Upper lobe of left lung (tissue), 6 donors: ENCODE measurements around the gene C16orf86. TPM values are rescaled to one million over a fixed set of nuclear protein-coding genes. Genes with fewer than 3 reads are reported as not detected.

Source experiments
- ATAC-seq, 2 donors: fragments of 200-7000 bp; cut with Tn5 transposase; one replicate each; pipeline ENCODE4 v1.9.1; 2022; ENCODE audit warnings: mild to moderate bottlenecking in 2 of 2, moderate library complexity in 2 of 2; ENCODE audit not compliant: low FRiP score in 2 of 2
- DNase-seq, 2 donors: peaks; one replicate each; pipeline ENCODE4 v3.0.0-alpha.2; 2019 to 2020
- H3K27ac ChIP-seq, 4 donors: fragments of 200-600 bp; sonication (generic); one replicate each; pipeline ENCODE4 v1.5.1; 2016 to 2019
- H3K27me3 ChIP-seq, 4 donors: fragments of 200-600 bp; sonication (generic); one replicate each; pipeline ENCODE4 v1.5.1; 2017 to 2019
- H3K36me3 ChIP-seq, 4 donors: fragments of 200-600 bp; sonication (generic); one replicate each; pipeline ENCODE4 v1.5.1; 2016 to 2019
- H3K4me1 ChIP-seq, 4 donors: fragments of 200-600 bp; sonication (generic); one replicate each; pipeline ENCODE4 v1.5.1; 2018 to 2019
- H3K4me3 ChIP-seq, 4 donors: fragments of 200-600 bp; sonication (generic); one replicate each; pipeline ENCODE4 v1.5.1; 2017 to 2019; ENCODE audit warnings: mild to moderate bottlenecking in 2 of 4, moderate library complexity in 1 of 4
- H3K9me3 ChIP-seq, 4 donors: fragments of 200-600 bp; sonication (generic); one replicate each; pipeline ENCODE4 v1.5.1; 2018 to 2019
- CTCF ChIP-seq, 6 experiments: fragments of 450-650 bp in 4 of 6; fragments of 200-600 bp in 2 of 6; sonication (generic) in 2 of 6; IDR thresholded peaks; one replicate each; pipeline ENCODE4 v1.5.1; 2016 to 2019; ENCODE audit warnings: antibody characterized with exemption in 6 of 6
- EP300 ChIP-seq, 4 donors: sonication (generic); formaldehyde crosslinking; IDR thresholded peaks; one replicate each; pipeline ENCODE4 v1.5.1; 2017; ENCODE audit warnings: antibody characterized with exemption in 4 of 4, control low read depth in 2 of 4
- POLR2A ChIP-seq, 4 donors: fragments of 450-650 bp; IDR thresholded peaks; one replicate each; pipeline ENCODE4 v1.5.1; 2016 to 2017; ENCODE audit warnings: antibody characterized with exemption in 4 of 4, mild to moderate bottlenecking in 2 of 4
- POLR2AphosphoS5 ChIP-seq, 2 donors: sonication (generic); formaldehyde crosslinking; IDR thresholded peaks; one replicate each; pipeline ENCODE4 v1.5.1; 2017; ENCODE audit warnings: antibody characterized with exemption in 2 of 2
- WGBS, 2 donors: methylation state at CpG; one replicate each; pipeline ENCODE4 v1.1.5; 2017 to 2018; 5-methylcytosine and 5-hydroxymethylcytosine counted together
- total RNA-seq, 6 donors: library from RNA; depleted of rRNA in 4 of 6; stranded (reverse); fragments of >200 nt in 4 of 6; gene quantifications; one replicate each; pipeline versions ENCODE4 v1.1.0 to v1.2.1, GENCODE V29; 2016 to 2021
- donor health status: DM: no; HTN: no; CAD: no; lungs with moderate emphysema.
- donor health status: DM: no; HTN: yes; CAD: no; lungs with severe emphysema.

The C16orf86 gene
- total RNA-seq, 6 donors from 2014 or later = 1.2 to 22.0 (median 5.2) TPM

GRCh38 chr16:67663877-67664222 is 2.8 kb upstream of the C16orf86 start:
- Histone ChIP-seq H3K27me3 (no peaks in the 10 kb centered on the region), H3K9me3 (no peaks in the 10 kb centered on the region), H3K27ac (no peak overlapping the region), H3K4me1 (peaks cover 41 to 53% (median 44%) of the 10 kb centered on the region in 4 donors), H3K4me3 (no peak overlapping the region), H3K36me3 (peaks cover 0 to 21% (median 11%) of the 10 kb centered on the region in 4 donors)
- DNase-seq (peak in 1 of 2 donors; percentile 62), ATAC-seq (no peak)
- 93 to 96% methylated on average over 6 of the region's 6 CpGs for WGBS, 2 donors
- TF ChIP-seq POLR2AphosphoS5 (IDR thresholded peaks at IDR 0.05) (no peak), CTCF (IDR thresholded peaks at IDR 0.05) (no peak), EP300 (IDR thresholded peaks at IDR 0.05) (no peak), POLR2A (IDR thresholded peaks at IDR 0.05) (no peak)

GRCh38 chr16:67664258-67664657 is 2.4 kb upstream of the C16orf86 start:
- ATAC-seq (no peak), DNase-seq (no peak)
- WGBS, 2 donors = 92 to 95% methylated on average over 4 of the region's 4 CpGs
- H3K27ac ChIP-seq = no peak overlapping the region
- H3K36me3 ChIP-seq = peaks cover 0 to 21% (median 11%) of the 10 kb centered on the region in 4 donors
- H3K4me3 ChIP-seq = no peak overlapping the region
- H3K9me3 ChIP-seq = no peaks in the 10 kb centered on the region
- peaks cover 37 to 49% (median 40%) of the 10 kb centered on the region in 4 donors for H3K4me1 ChIP-seq
- no peaks in the 10 kb centered on the region for H3K27me3 ChIP-seq
- TF ChIP-seq POLR2AphosphoS5 (IDR thresholded peaks at IDR 0.05) (no peak), EP300 (IDR thresholded peaks at IDR 0.05) (no peak), CTCF (IDR thresholded peaks at IDR 0.05) (no peak), POLR2A (IDR thresholded peaks at IDR 0.05) (no peak)

- 96 to 97% methylated on average over 7 of the region's 7 CpGs for WGBS, 2 donors
- TF ChIP-seq EP300 (IDR thresholded peaks at IDR 0.05) (no peak), POLR2A (IDR thresholded peaks at IDR 0.05) (no peak), POLR2AphosphoS5 (IDR thresholded peaks at IDR 0.05) (no peak), CTCF (IDR thresholded peaks at IDR 0.05) (no peak)
- peaks cover 0 to 21% (median 11%) of the 10 kb centered on the region in 4 donors for H3K36me3 ChIP-seq
- no peak overlapping the region for H3K4me3 ChIP-seq
- no peaks in the 10 kb centered on the region for H3K9me3 ChIP-seq
- H3K27ac ChIP-seq = no peak overlapping the region
- DNase-seq (peak in 1 of 2 donors; percentile 40), ATAC-seq (no peak)
- H3K4me1 ChIP-seq = peaks cover 32 to 43% (median 36%) of the 10 kb centered on the region in 4 donors
- H3K27me3 ChIP-seq = no peaks in the 10 kb centered on the region
Measured at GRCh38 chr16:67664871-67665270, 1.7 kb upstream of the C16orf86 start.

- H3K36me3 ChIP-seq = peaks cover 0 to 21% (median 11%) of the 10 kb centered on the region in 4 donors
- H3K27ac ChIP-seq = peak overlapping the region in 3 of 4 donors; percentile 85 to 97 (median 94)
- ATAC-seq (no peak), DNase-seq (no peak)
- peak overlapping the region in 3 of 4 donors; percentile 92 to 98 (median 95) for H3K4me3 ChIP-seq
- WGBS, 2 donors = 72 to 74% methylated on average over 5 of the region's 5 CpGs
- no peaks in the 10 kb centered on the region for H3K9me3 ChIP-seq
- no peak for TF ChIP-seq CTCF (IDR thresholded peaks at IDR 0.05)
- TF ChIP-seq EP300 (IDR thresholded peaks at IDR 0.05) = no peak
- TF ChIP-seq POLR2AphosphoS5 (IDR thresholded peaks at IDR 0.05) = no peak
- no peak for TF ChIP-seq POLR2A (IDR thresholded peaks at IDR 0.05)
- no peaks in the 10 kb centered on the region for H3K27me3 ChIP-seq
- H3K4me1 ChIP-seq = peaks cover 32 to 42% (median 36%) of the 10 kb centered on the region in 4 donors
Measured at GRCh38 chr16:67665598-67665997, 1.0 kb upstream of the C16orf86 start.

GRCh38 chr16:67666032-67666551 is 522 bp upstream of the C16orf86 start:
- no peaks in the 10 kb centered on the region for H3K27me3 ChIP-seq
- ATAC-seq (peak in 1 of 2 donors; percentile 33), DNase-seq (peak; percentile 62 to 94)
- no peaks in the 10 kb centered on the region for H3K9me3 ChIP-seq
- 0 to 1% methylated on average over 5 to 14 of the region's 46 CpGs for WGBS, 2 donors
- peak overlapping the region; percentile 87 to 98 (median 94) for H3K4me3 ChIP-seq
- peaks cover 32 to 40% (median 34%) of the 10 kb centered on the region in 4 donors for H3K4me1 ChIP-seq
- TF ChIP-seq POLR2A (IDR thresholded peaks at IDR 0.05) = no peak
- no peak for TF ChIP-seq POLR2AphosphoS5 (IDR thresholded peaks at IDR 0.05)
- no peak for TF ChIP-seq CTCF (IDR thresholded peaks at IDR 0.05)
- TF ChIP-seq EP300 (IDR thresholded peaks at IDR 0.05) = no peak
- peaks cover 0 to 21% (median 11%) of the 10 kb centered on the region in 4 donors for H3K36me3 ChIP-seq
- peak overlapping the region; percentile 85 to 97 (median 95) for H3K27ac ChIP-seq
